ENCODE data around the gene TFAP2B. TPM values are rescaled to one million over a fixed set of nuclear protein-coding genes. Genes with fewer than 3 reads are reported as not detected.

TFAP2B gene
- total RNA-seq, 1 experiment from 2014 or later = not detected

DNA sequence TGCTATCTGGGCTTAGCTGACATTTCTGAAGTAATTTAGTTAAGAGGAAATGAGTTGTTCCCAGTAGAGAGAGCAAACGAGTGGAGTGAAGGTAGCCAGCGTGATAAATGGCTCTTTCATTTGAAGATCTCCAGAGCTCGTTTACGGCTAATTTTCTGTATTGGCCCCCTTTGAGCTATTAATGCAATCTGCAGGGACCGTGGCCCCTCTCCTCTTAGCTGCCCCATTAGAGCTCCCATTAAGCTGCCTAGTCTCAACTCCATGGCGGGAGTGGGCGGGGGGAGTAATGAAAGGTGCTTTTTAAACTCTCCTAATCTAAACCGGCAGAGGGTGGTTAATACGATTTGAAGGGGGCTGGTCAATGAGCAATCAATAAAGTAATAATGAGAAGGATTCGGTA, 12.5 kb downstream of the TFAP2B start:
- no peak overlapping the region for H3K27ac ChIP-seq
- no peaks in the 10 kb centered on the region for H3K36me3 ChIP-seq
- H3K27me3 ChIP-seq (replicated peaks) = peaks cover 74% of the 10 kb centered on the region
- DNase-seq (ENCODE audit: low read depth in 1 of 2, low spot score in 2 of 2) = no peak
- no peak overlapping the region for H3K4me3 ChIP-seq
- H3K4me1 ChIP-seq (replicated peaks) = no peaks in the 10 kb centered on the region
- no peaks in the 10 kb centered on the region for H3K9me3 ChIP-seq (replicated peaks)

DNA sequence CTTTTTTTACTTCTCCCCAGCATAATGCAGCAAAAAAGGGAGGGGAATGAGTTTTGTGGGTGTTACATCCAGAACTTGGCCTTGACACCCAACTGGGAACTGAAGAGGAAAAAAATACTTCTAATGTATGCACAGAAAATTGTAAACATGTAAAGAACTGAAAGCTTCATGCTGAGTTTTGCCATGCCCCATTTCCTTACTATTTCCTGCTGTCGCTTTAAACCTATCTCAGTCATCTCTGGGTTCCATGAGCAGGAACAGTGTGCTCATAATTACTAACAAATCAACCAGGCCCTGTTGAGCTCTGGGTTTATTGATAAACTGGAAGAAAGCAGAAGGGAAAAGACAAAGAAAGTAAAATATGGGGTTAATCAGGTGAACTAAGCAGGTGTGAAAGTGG, 14.2 kb downstream of the TFAP2B start:
- no peak for DNase-seq (ENCODE audit: low read depth in 1 of 2, low spot score in 2 of 2)
- peaks cover 74% of the 10 kb centered on the region for H3K27me3 ChIP-seq (replicated peaks)
- no peaks in the 10 kb centered on the region for H3K9me3 ChIP-seq (replicated peaks)
- H3K36me3 ChIP-seq = no peaks in the 10 kb centered on the region
- no peak overlapping the region for H3K4me3 ChIP-seq
- no peak overlapping the region for H3K27ac ChIP-seq
- no peaks in the 10 kb centered on the region for H3K4me1 ChIP-seq (replicated peaks)

GRCh38 chr6:50834929-50835410, 16.3 kb downstream of the TFAP2B start:
- Histone ChIP-seq H3K27me3 (replicated peaks) (peaks cover 83% of the 10 kb centered on the region), H3K4me3 (no peak overlapping the region), H3K4me1 (replicated peaks) (no peaks in the 10 kb centered on the region), H3K27ac (no peak overlapping the region), H3K36me3 (no peaks in the 10 kb centered on the region), H3K9me3 (replicated peaks) (no peaks in the 10 kb centered on the region)
- no peak for DNase-seq (ENCODE audit: low read depth in 1 of 2, low spot score in 2 of 2)

DNA sequence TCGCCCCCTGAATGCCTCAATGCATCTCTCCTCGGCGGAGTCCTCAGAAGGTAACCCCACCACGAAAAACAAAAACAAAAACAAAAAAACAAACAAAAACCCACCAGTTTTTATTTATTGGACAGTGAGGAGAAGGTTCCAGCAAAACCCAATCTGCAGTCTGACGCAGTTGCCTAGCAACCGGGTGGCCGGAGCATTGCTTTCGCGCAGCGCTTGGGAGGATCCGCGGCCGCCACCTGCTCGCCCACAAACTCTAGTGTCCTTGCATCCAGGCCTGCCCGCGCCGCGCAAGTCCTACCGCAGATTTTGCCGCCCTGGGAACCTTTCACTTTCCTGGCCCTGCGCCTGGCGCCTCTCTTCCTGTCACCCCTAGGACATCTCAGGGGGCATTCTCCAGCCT, 17.6 kb downstream of the TFAP2B start:
- peaks cover 82% of the 10 kb centered on the region for H3K27me3 ChIP-seq (replicated peaks)
- H3K4me1 ChIP-seq (replicated peaks) = no peaks in the 10 kb centered on the region
- H3K36me3 ChIP-seq = no peaks in the 10 kb centered on the region
- no peak overlapping the region for H3K27ac ChIP-seq
- H3K4me3 ChIP-seq = no peak overlapping the region
- H3K9me3 ChIP-seq (replicated peaks) = no peaks in the 10 kb centered on the region
- DNase-seq (ENCODE audit: low read depth in 1 of 2, low spot score in 2 of 2) = no peak

DNA sequence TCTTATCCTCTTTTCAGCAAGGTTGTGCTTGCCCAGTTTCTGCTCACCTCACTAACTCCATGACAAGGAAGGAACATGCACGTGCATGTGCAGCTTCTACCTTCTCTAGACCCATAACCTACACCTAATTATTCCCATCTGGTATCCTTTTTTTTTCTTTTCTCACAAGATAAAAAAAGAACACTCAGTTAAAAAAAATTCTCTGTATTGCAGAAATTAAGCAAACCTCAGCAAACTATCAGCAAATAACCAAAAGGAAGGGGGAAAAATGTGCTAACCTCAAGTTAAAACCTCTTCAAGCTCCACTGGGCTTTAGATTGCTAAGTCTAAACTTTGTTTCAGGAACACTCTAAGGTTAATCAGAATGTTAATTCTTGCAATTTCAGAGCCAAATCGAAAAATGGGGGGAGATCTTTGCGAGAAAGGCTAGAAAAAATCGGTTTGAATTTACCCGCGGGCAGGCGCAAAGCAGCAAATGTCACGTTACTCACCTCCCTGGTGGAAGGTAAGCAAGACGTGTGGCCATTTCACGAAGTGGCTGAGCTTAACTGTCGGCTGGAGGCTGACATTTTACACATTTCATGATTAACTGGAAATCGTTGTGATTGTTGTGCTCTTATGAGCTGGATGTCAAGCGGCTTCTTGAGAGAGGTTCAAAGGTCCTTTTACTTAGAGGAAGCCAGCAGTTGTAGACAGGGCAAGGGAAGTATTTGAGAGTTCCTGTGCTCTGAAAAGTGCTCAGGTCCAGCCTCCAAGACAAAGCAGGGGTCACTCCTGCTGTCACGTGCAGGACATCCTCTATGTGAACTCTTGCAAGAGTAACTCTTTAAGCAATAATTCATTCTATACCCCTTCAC, 19.1 kb downstream of the TFAP2B start:
- no peaks in the 10 kb centered on the region for H3K4me1 ChIP-seq (replicated peaks)
- H3K4me3 ChIP-seq = no peak overlapping the region
- no peaks in the 10 kb centered on the region for H3K36me3 ChIP-seq
- H3K9me3 ChIP-seq (replicated peaks) = no peaks in the 10 kb centered on the region
- H3K27me3 ChIP-seq (replicated peaks) = peaks cover 95% of the 10 kb centered on the region
- no peak for DNase-seq (ENCODE audit: low read depth in 1 of 2, low spot score in 2 of 2)
- no peak overlapping the region for H3K27ac ChIP-seq

GRCh38 chr6:50840112-50840810, 21.6 kb downstream of the TFAP2B start:
- DNase-seq (ENCODE audit: low read depth in 1 of 2, low spot score in 2 of 2) = no peak
- Histone ChIP-seq H3K9me3 (replicated peaks) (no peaks in the 10 kb centered on the region), H3K27ac (no peak overlapping the region), H3K4me1 (replicated peaks) (no peaks in the 10 kb centered on the region), H3K27me3 (replicated peaks) (peaks cover 93% of the 10 kb centered on the region), H3K36me3 (no peaks in the 10 kb centered on the region), H3K4me3 (no peak overlapping the region)

DNA sequence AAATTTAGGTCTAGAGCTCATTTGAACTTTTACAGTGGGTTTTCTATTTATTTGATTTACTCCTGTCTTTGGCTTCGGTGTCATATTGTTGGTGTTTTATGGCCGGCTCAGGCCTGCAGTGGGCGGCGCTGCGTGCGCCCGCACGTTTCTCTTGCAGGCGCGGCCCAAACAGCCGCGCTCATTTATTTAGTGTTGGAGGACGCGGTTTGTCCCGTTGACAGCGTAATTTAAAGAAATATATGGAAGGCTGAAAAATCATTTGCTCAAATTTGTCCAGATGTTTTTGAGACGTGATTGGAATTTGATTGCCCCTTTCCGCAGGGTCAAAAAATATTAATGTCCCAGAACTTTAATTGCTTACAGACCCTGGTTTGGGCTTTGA, 22.1 kb downstream of the TFAP2B start:
- no peaks in the 10 kb centered on the region for H3K36me3 ChIP-seq
- no peak overlapping the region for H3K4me3 ChIP-seq
- H3K27me3 ChIP-seq (replicated peaks) = peaks cover 93% of the 10 kb centered on the region
- no peaks in the 10 kb centered on the region for H3K9me3 ChIP-seq (replicated peaks)
- DNase-seq (ENCODE audit: low read depth in 1 of 2, low spot score in 2 of 2) = no peak
- H3K4me1 ChIP-seq (replicated peaks) = no peaks in the 10 kb centered on the region
- H3K27ac ChIP-seq = no peak overlapping the region

- Histone ChIP-seq H3K27me3 (replicated peaks) (peaks cover 93% of the 10 kb centered on the region), H3K4me1 (replicated peaks) (no peaks in the 10 kb centered on the region), H3K9me3 (replicated peaks) (no peaks in the 10 kb centered on the region), H3K36me3 (no peaks in the 10 kb centered on the region), H3K4me3 (no peak overlapping the region), H3K27ac (no peak overlapping the region)
- DNase-seq (ENCODE audit: low read depth in 1 of 2, low spot score in 2 of 2) = no peak
Observed at GRCh38 chr6:50842446-50842845, 23.8 kb downstream of the TFAP2B start.

- no peak for DNase-seq (ENCODE audit: low read depth in 1 of 2, low spot score in 2 of 2)
- H3K27ac ChIP-seq = no peak overlapping the region
- peaks cover 93% of the 10 kb centered on the region for H3K27me3 ChIP-seq (replicated peaks)
- no peaks in the 10 kb centered on the region for H3K9me3 ChIP-seq (replicated peaks)
- H3K4me1 ChIP-seq (replicated peaks) = no peaks in the 10 kb centered on the region
- no peak overlapping the region for H3K4me3 ChIP-seq
- H3K36me3 ChIP-seq = no peaks in the 10 kb centered on the region
Observed at GRCh38 chr6:50842861-50843384, 24.3 kb downstream of the TFAP2B start.

GRCh38 chr6:50843842-50844241, 25.2 kb downstream of the TFAP2B start:
- Histone ChIP-seq H3K4me3 (no peak overlapping the region), H3K27ac (no peak overlapping the region), H3K9me3 (replicated peaks) (no peaks in the 10 kb centered on the region), H3K4me1 (replicated peaks) (no peaks in the 10 kb centered on the region), H3K36me3 (no peaks in the 10 kb centered on the region), H3K27me3 (replicated peaks) (peaks cover 93% of the 10 kb centered on the region)
- no peak for DNase-seq (ENCODE audit: low read depth in 1 of 2, low spot score in 2 of 2)

- no peaks in the 10 kb centered on the region for H3K36me3 ChIP-seq
- H3K4me1 ChIP-seq (replicated peaks) = no peaks in the 10 kb centered on the region
- no peak overlapping the region for H3K4me3 ChIP-seq
- H3K27ac ChIP-seq = no peak overlapping the region
- no peaks in the 10 kb centered on the region for H3K9me3 ChIP-seq (replicated peaks)
- peaks cover 90% of the 10 kb centered on the region for H3K27me3 ChIP-seq (replicated peaks)
- DNase-seq (ENCODE audit: low read depth in 1 of 2, low spot score in 2 of 2) = no peak
Observed at GRCh38 chr6:50845499-50846143, 26.9 kb downstream of the TFAP2B start.

- H3K9me3 ChIP-seq (replicated peaks) = no peaks in the 10 kb centered on the region
- H3K27me3 ChIP-seq (replicated peaks) = peaks cover 91% of the 10 kb centered on the region
- no peak overlapping the region for H3K4me3 ChIP-seq
- no peak overlapping the region for H3K27ac ChIP-seq
- H3K4me1 ChIP-seq (replicated peaks) = no peaks in the 10 kb centered on the region
- no peak for DNase-seq (ENCODE audit: low read depth in 1 of 2, low spot score in 2 of 2)
- H3K36me3 ChIP-seq = no peaks in the 10 kb centered on the region
Observed at GRCh38 chr6:50846144-50846851, 27.6 kb downstream of the TFAP2B start.

- Histone ChIP-seq H3K9me3 (replicated peaks) (no peaks in the 10 kb centered on the region), H3K27ac (no peak overlapping the region), H3K4me1 (replicated peaks) (no peaks in the 10 kb centered on the region), H3K4me3 (no peak overlapping the region), H3K27me3 (replicated peaks) (peaks cover 91% of the 10 kb centered on the region), H3K36me3 (no peaks in the 10 kb centered on the region)
- no peak for DNase-seq (ENCODE audit: low read depth in 1 of 2, low spot score in 2 of 2)
Observed at GRCh38 chr6:50846852-50847155, 28.1 kb downstream of the TFAP2B start.

Measured in SJSA1 (cell line).